DND-41 (cell line): ENCODE data around the gene FBXO15.

Experiments used
- EZH2 ChIP-seq: IDR thresholded peaks from 3 replicates; pipeline ENCODE4 v1.6.1; 2012; ENCODE audit warnings: borderline replicate concordance, low read depth, mild to moderate bottlenecking, moderate library complexity, low read length, inconsistent platforms; ENCODE audit not compliant: severe bottlenecking
- TF ChIP-seq, protein P1 (sequence below): IDR thresholded peaks from 2 replicates; pipeline ENCODE4 v1.5.1; 2012; ENCODE audit warnings: borderline replicate concordance, low read length, moderate library complexity, mild to moderate bottlenecking; ENCODE audit not compliant: poor library complexity, severe bottlenecking; ENCODE audit errors: extremely low read depth

- TF ChIP-seq, protein P1, sequence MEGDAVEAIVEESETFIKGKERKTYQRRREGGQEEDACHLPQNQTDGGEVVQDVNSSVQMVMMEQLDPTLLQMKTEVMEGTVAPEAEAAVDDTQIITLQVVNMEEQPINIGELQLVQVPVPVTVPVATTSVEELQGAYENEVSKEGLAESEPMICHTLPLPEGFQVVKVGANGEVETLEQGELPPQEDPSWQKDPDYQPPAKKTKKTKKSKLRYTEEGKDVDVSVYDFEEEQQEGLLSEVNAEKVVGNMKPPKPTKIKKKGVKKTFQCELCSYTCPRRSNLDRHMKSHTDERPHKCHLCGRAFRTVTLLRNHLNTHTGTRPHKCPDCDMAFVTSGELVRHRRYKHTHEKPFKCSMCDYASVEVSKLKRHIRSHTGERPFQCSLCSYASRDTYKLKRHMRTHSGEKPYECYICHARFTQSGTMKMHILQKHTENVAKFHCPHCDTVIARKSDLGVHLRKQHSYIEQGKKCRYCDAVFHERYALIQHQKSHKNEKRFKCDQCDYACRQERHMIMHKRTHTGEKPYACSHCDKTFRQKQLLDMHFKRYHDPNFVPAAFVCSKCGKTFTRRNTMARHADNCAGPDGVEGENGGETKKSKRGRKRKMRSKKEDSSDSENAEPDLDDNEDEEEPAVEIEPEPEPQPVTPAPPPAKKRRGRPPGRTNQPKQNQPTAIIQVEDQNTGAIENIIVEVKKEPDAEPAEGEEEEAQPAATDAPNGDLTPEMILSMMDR, result no peak
- TF ChIP-seq EZH2, result no peak
Observed at GRCh38 chr18:74131124-74131523, 16.5 kb downstream of the FBXO15 start.
